GM19452 (cell line): ENCODE data around the gene GSN.

Source experiments
- ATAC-seq: cut with Tn5 transposase; IDR thresholded peaks from one replicate; pipeline ENCODE4 v1.9.1; 2021; ENCODE audit not compliant: unreplicated experiment

The GSN gene

DNA sequence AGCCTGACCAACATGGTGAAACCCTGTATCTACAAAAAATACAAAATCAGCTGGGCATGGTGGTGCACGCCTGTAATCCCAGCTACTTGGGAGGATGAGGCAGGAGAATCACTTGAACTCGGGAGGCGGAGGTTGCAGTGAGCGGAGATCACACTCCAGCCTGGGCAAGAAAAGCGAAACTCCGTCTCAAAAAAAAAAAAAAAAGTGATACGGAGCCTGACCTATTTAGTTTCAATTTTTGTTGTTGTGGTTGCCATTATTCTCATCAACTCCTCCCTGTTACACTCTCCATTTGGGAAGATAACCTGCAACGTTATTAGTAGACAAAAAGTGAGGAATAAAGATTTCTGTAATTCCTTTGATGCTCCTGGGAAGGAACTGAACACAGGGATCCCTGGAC, 100.8 kb downstream of the GSN start:
- no peak for ATAC-seq

GRCh38 chr9:121369595-121370265, 101.8 kb downstream of the GSN start, which contains the start of gene STOM:
Gene STOM, minus strand, starts transcription at chr9:121370250. Its CDS starts 63 bp downstream, at chr9:121370187.
- peak; percentile 54 for ATAC-seq

GRCh38 chr9:121371495-121372061, 103.6 kb downstream of the GSN start:
- ATAC-seq = no peak

DNA sequence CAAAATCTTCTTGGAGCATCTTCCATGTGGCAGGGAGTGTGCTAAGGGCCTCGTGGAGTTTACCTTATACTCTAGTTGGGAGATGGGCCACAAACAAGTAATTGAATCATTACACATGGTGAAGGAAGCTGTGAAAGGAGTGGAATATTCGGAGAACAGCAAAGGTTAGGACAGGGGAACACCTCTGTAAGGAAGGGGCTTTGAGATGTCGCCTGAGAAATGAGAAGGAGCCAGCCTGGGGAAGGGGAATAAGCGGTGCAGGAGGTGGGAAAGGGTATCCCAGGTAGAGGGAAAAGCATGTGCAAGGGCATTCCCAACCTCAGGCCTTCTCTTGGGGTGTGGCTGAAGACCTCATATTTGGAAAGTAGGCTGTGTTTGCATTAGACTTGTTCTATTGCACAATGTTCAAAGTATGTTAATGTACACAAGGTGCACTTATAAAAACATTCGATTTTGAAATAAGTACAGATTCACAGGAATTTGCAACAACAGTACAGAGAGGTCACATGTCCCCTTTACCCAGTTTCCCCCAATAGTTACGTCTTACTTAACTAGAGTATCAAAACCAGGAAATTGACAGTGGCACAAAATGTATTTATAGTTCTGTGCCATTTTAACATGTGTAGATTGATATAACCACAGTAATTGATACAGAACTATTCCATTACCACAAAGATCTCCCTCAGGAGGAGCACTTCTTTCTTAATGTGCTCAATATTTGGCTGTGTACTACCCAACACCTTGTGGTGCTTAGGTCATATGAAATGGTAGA, 104.5 kb downstream of the GSN start:
- no peak for ATAC-seq

DNA sequence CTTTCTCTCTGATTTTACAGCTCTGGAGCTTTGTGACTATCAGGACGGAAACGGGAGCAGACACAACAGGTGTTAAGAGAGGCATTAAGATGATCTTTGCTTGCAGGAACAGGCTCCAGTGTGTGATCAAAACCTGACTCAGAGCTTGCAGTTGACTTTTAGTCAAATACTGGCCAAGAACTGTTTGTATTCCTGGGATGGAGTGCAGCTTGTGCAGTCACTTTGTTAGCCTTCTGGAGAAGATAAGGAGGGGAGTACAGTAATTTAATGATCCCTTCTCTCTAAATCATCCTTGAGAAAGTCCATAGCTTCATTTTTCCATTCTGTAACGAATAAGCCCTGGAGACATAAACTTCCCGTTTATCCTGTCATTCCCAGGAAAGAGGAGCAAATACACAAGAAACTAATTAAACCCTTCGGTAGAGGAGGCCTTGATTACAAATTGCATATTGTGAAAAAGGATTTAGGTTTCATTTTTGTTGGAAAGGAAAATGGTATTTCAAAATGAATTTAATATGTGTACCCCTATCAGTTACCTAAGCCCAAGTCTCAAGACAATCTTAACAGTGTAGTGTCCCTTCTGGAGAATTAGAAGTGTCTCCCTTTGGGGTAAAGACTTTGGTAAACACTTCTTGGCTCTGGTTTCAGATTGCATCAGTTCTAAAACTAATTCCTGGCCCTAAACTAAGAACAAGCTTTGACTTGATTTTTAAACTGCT, 105.2 kb downstream of the GSN start:
- ATAC-seq = no peak

GRCh38 chr9:121376214-121376830, 108.4 kb downstream of the GSN start:
- ATAC-seq = no peak

DNA sequence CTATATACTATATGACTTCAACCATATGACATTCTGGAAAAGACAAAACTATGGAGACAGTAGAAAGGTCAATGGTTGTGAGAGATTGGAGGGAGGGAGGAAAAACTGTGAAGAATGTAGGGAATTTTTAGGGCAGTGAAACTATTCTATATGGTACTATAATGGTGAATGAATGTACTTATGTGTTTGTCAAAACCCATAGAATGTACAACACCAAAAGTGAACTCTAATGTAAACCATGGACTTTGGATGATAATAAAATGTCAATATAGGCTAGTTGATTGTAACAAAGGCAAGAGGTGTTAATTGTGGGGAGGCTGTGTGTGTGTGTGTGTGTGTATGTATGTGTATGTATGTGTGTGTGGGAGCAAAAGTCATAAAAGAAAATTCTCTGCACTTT, 112.9 kb downstream of the GSN start:
- no peak for ATAC-seq
